ENCODE results near the gene CTTNBP2. TPM values are rescaled to one million over a fixed set of nuclear protein-coding genes. Genes with fewer than 3 reads are reported as not detected.

The CTTNBP2 gene
- total RNA-seq, 4 donors from 2014 or later: 2.6 to 6.2 (median 4.3) TPM

GRCh38 chr7:117805241-117805640 is 68.0 kb downstream of the CTTNBP2 start:
- Histone ChIP-seq H3K4me1 (peaks cover 0 to 21% (median 0%) of the 10 kb centered on the region in 4 donors), H3K27ac (no peak overlapping the region), H3K9me3 (no peaks in the 10 kb centered on the region), H3K4me3 (no peak overlapping the region), H3K27me3 (no peaks in the 10 kb centered on the region), H3K36me3 (no peaks in the 10 kb centered on the region)
- 71 to 76% methylated on average over 3 of the region's 3 CpGs for WGBS, 2 donors (ENCODE audit: low coverage in 1 of 2)
- no peak for TF ChIP-seq POLR2AphosphoS5 (IDR thresholded peaks at IDR 0.05)
- TF ChIP-seq POLR2A (IDR thresholded peaks at IDR 0.05): no peak
- TF ChIP-seq, protein P1, sequence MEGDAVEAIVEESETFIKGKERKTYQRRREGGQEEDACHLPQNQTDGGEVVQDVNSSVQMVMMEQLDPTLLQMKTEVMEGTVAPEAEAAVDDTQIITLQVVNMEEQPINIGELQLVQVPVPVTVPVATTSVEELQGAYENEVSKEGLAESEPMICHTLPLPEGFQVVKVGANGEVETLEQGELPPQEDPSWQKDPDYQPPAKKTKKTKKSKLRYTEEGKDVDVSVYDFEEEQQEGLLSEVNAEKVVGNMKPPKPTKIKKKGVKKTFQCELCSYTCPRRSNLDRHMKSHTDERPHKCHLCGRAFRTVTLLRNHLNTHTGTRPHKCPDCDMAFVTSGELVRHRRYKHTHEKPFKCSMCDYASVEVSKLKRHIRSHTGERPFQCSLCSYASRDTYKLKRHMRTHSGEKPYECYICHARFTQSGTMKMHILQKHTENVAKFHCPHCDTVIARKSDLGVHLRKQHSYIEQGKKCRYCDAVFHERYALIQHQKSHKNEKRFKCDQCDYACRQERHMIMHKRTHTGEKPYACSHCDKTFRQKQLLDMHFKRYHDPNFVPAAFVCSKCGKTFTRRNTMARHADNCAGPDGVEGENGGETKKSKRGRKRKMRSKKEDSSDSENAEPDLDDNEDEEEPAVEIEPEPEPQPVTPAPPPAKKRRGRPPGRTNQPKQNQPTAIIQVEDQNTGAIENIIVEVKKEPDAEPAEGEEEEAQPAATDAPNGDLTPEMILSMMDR (IDR thresholded peaks at IDR 0.05): no peak
- no peak for TF ChIP-seq EP300 (IDR thresholded peaks at IDR 0.05; ENCODE audit: low read depth)
- in situ Hi-C loops (cut with MboI; ENCODE audit: low pct_ligation_motif_present in 1 of 4, low pct_unique_long_range_greater_than_20kb in 1 of 4, low sequenced_read_pairs in 3 of 4): no loop called here
- DNase-seq: no peak
- intact Hi-C loops (cut with DNase I; ENCODE audit: low total_unique reads): no loop called here

GRCh38 chr7:117803476-117803875 is 69.8 kb downstream of the CTTNBP2 start:
- in situ Hi-C loops (cut with MboI; ENCODE audit: low pct_ligation_motif_present in 1 of 4, low pct_unique_long_range_greater_than_20kb in 1 of 4, low sequenced_read_pairs in 3 of 4): no loop called here
- Histone ChIP-seq H3K27me3 (no peaks in the 10 kb centered on the region), H3K4me3 (no peak overlapping the region), H3K9me3 (no peaks in the 10 kb centered on the region), H3K27ac (no peak overlapping the region), H3K36me3 (no peaks in the 10 kb centered on the region), H3K4me1 (peaks cover 0 to 8% (median 0%) of the 10 kb centered on the region in 4 donors)
- no peak for DNase-seq
- intact Hi-C loops (cut with DNase I; ENCODE audit: low total_unique reads): no loop called here
- TF ChIP-seq EP300 (IDR thresholded peaks at IDR 0.05; ENCODE audit: low read depth) (no peak), POLR2A (IDR thresholded peaks at IDR 0.05) (no peak), POLR2AphosphoS5 (IDR thresholded peaks at IDR 0.05) (no peak)
- TF ChIP-seq, protein P1 (IDR thresholded peaks at IDR 0.05): no peak
- WGBS, 2 donors (ENCODE audit: low coverage in 1 of 2): 78 to 80% methylated on average over 2 of the region's 2 CpGs

DNA sequence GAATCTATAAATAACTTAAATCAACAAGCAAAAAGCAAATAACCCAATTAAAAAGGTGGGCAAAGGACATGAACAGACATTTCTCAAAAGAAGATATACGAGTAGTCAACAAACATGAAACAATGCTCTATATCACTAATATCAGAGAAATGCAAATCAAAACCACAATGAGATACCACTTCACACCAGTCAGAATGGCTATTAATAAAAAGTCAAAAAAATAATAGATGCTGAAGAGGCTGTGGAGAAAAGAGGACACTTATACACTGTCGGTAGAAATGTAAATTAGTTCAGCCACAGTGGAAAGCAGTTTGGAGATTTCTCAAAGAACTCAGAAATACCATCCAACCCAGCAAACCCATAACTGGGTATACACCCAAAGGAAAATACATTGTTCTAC is 70.6 kb downstream of the CTTNBP2 start:
- no peaks in the 10 kb centered on the region for H3K36me3 ChIP-seq
- no peaks in the 10 kb centered on the region for H3K9me3 ChIP-seq
- H3K4me1 ChIP-seq: peaks cover 0 to under 1% (median 0%) of the 10 kb centered on the region in 4 donors
- DNase-seq: no peak
- in situ Hi-C loops (cut with MboI; ENCODE audit: low pct_ligation_motif_present in 1 of 4, low pct_unique_long_range_greater_than_20kb in 1 of 4, low sequenced_read_pairs in 3 of 4) (no loop called here), intact Hi-C loops (cut with DNase I; ENCODE audit: low total_unique reads) (no loop called here)
- TF ChIP-seq, protein P1 (IDR thresholded peaks at IDR 0.05): no peak
- 72 to 88% methylated on average over 2 of the region's 2 CpGs for WGBS, 2 donors (ENCODE audit: low coverage in 1 of 2)
- H3K4me3 ChIP-seq: no peak overlapping the region
- H3K27ac ChIP-seq: no peak overlapping the region
- no peaks in the 10 kb centered on the region for H3K27me3 ChIP-seq

DNA sequence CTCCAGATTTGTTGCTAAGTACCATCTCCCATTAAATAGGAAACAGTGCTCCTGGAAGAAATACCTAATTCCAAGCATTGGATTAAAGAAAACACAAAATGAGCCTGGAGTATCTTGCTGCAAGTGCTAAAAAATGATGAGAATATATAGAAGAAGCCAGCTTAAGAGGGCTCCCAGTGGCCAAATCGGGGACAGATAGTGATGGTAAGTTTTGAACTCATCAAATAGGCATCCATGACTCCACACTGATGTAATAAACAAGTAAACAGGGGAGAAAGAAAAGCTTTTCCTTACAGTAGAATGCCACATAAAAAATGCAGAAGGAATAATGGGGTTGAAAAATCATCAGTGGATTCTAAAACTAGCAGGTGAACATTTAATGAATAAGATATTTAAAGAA is 72.4 kb downstream of the CTTNBP2 start:
- WGBS, 2 donors (ENCODE audit: low coverage in 1 of 2): 63 to 89% methylated on average over 1 of the region's 1 CpG
- H3K9me3 ChIP-seq: no peaks in the 10 kb centered on the region
- intact Hi-C loops (cut with DNase I; ENCODE audit: low total_unique reads) (no loop called here), in situ Hi-C loops (cut with MboI; ENCODE audit: low pct_ligation_motif_present in 1 of 4, low pct_unique_long_range_greater_than_20kb in 1 of 4, low sequenced_read_pairs in 3 of 4) (no loop called here)
- no peaks in the 10 kb centered on the region for H3K4me1 ChIP-seq
- no peaks in the 10 kb centered on the region for H3K36me3 ChIP-seq
- H3K27ac ChIP-seq: no peak overlapping the region
- H3K4me3 ChIP-seq: no peak overlapping the region
- no peak for TF ChIP-seq EP300 (IDR thresholded peaks at IDR 0.05; ENCODE audit: low read depth)
- no peak for TF ChIP-seq POLR2A (IDR thresholded peaks at IDR 0.05)
- TF ChIP-seq POLR2AphosphoS5 (IDR thresholded peaks at IDR 0.05): no peak
- TF ChIP-seq, protein P1 (IDR thresholded peaks at IDR 0.05): no peak
- no peak for DNase-seq
- no peaks in the 10 kb centered on the region for H3K27me3 ChIP-seq

All from transverse colon (tissue), 4 donors.